MM.1S (cell line): Measurements from ENCODE around the gene EDC4.

Experiments used
- DNase-seq: peaks from one replicate; pipeline ENCODE4 v3.0.0-alpha.2; 2015
- H2AFZ ChIP-seq: fragments of 300-600 bp; sonication (generic); 2 replicates; pipeline ENCODE4 v1.6.0; 2016; ENCODE audit warnings: antibody characterized with exemption, low read length
- H3F3A ChIP-seq: fragments of 300-600 bp; sonication (generic); 2 replicates; pipeline ENCODE4 v1.6.1; 2016; ENCODE audit warnings: mild to moderate bottlenecking, antibody characterized with exemption, low read length, moderate library complexity, mixed read lengths; ENCODE audit not compliant: insufficient read depth
- H3K27ac ChIP-seq: fragments of 300-600 bp; sonication (generic); 2 replicates; pipeline ENCODE4 v1.5.1; 2016; ENCODE audit warnings: mild to moderate bottlenecking, low read length
- H3K27me3 ChIP-seq: fragments of 300-600 bp; sonication (generic); replicated peaks from 2 replicates; pipeline ENCODE4 v1.6.0; 2016; ENCODE audit warnings: low read length; ENCODE audit not compliant: insufficient read depth
- H3K36me3 ChIP-seq: fragments of 300-600 bp; sonication (generic); replicated peaks from 2 replicates; pipeline ENCODE4 v1.6.1; 2016; ENCODE audit warnings: mild to moderate bottlenecking, low read length, mixed read lengths; ENCODE audit not compliant: insufficient read depth
- H3K4me1 ChIP-seq: fragments of 300-600 bp; sonication (generic); 2 replicates; pipeline ENCODE4 v1.6.1; 2016; ENCODE audit warnings: low read length, mixed read lengths
- H3K4me2 ChIP-seq: fragments of 300-600 bp; sonication (generic); 2 replicates; pipeline ENCODE4 v1.6.0; 2016; ENCODE audit warnings: low read depth, low read length
- H3K4me3 ChIP-seq: fragments of 300-600 bp; sonication (generic); 2 replicates; pipeline ENCODE4 v1.5.1; 2016; ENCODE audit warnings: low read length, mixed read lengths
- H3K79me2 ChIP-seq: fragments of 300-600 bp; sonication (generic); 2 replicates; pipeline ENCODE4 v1.6.1; 2016; ENCODE audit warnings: mixed run types, low read length, mixed read lengths
- H3K9ac ChIP-seq: fragments of 300-600 bp; sonication (generic); 2 replicates; pipeline ENCODE4 v1.6.1; 2016; ENCODE audit warnings: low read length, mixed read lengths
- H3K9me2 ChIP-seq: fragments of 300-600 bp; sonication (generic); replicated peaks from 2 replicates; pipeline ENCODE4 v1.6.1; 2016; ENCODE audit warnings: mild to moderate bottlenecking, low read length, mixed read lengths; ENCODE audit not compliant: insufficient read depth
- H3K9me3 ChIP-seq: fragments of 300-600 bp; sonication (generic); replicated peaks from 2 replicates; pipeline ENCODE4 v1.6.1; 2016; ENCODE audit warnings: mild to moderate bottlenecking, low read length, mixed read lengths; ENCODE audit not compliant: insufficient read depth
- H4K20me1 ChIP-seq: fragments of 300-600 bp; sonication (generic); 2 replicates; pipeline ENCODE4 v1.6.1; 2016; ENCODE audit warnings: mild to moderate bottlenecking, low read length, moderate library complexity, mixed read lengths; ENCODE audit not compliant: insufficient read depth
- EZH2 ChIP-seq: fragments of 300-600 bp; sonication (generic); optimal IDR thresholded peaks from 2 replicates; pipeline ENCODE3; 2017; ENCODE audit warnings: low read depth, mild to moderate bottlenecking, antibody characterized with exemption, low read length, mixed read lengths
- EZH2phosphoT487 ChIP-seq: fragments of 300-600 bp; sonication (generic); IDR thresholded peaks from 2 replicates; pipeline ENCODE4 v1.6.1; 2018; ENCODE audit warnings: antibody characterized with exemption, low read length
- TF ChIP-seq, protein P1 (sequence below): fragments of 300-600 bp; sonication (generic); IDR thresholded peaks from 2 replicates; pipeline ENCODE4 v1.5.1; 2016; ENCODE audit warnings: antibody characterized with exemption, low read length, mixed read lengths

The EDC4 gene

GRCh38 chr16:67877064-67877463, 4.2 kb downstream of the EDC4 start:
- no peaks in the 10 kb centered on the region for H3K27me3 ChIP-seq
- H3K36me3 ChIP-seq, result no peaks in the 10 kb centered on the region; the same call in none of the 2 replicates
- H3K9me2 ChIP-seq, result no peaks in the 10 kb centered on the region
- H3K4me2 ChIP-seq, result no peak overlapping the region
- no peak overlapping the region for H3K4me3 ChIP-seq
- H4K20me1 ChIP-seq, result no peaks in the 10 kb centered on the region
- no peaks in the 10 kb centered on the region for H3K9me3 ChIP-seq
- peaks cover 6% of the 10 kb centered on the region; the same call in 1 of the 2 replicates for H3F3A ChIP-seq
- DNase-seq, result no peak
- H3K79me2 ChIP-seq, result peaks cover 44% of the 10 kb centered on the region
- H3K4me1 ChIP-seq, result peaks cover 23% of the 10 kb centered on the region
- H2AFZ ChIP-seq, result no peak overlapping the region
- TF ChIP-seq, protein P1, sequence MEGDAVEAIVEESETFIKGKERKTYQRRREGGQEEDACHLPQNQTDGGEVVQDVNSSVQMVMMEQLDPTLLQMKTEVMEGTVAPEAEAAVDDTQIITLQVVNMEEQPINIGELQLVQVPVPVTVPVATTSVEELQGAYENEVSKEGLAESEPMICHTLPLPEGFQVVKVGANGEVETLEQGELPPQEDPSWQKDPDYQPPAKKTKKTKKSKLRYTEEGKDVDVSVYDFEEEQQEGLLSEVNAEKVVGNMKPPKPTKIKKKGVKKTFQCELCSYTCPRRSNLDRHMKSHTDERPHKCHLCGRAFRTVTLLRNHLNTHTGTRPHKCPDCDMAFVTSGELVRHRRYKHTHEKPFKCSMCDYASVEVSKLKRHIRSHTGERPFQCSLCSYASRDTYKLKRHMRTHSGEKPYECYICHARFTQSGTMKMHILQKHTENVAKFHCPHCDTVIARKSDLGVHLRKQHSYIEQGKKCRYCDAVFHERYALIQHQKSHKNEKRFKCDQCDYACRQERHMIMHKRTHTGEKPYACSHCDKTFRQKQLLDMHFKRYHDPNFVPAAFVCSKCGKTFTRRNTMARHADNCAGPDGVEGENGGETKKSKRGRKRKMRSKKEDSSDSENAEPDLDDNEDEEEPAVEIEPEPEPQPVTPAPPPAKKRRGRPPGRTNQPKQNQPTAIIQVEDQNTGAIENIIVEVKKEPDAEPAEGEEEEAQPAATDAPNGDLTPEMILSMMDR, result no peak
- no peak for TF ChIP-seq EZH2
- TF ChIP-seq EZH2phosphoT487, result no peak
- no peak overlapping the region for H3K27ac ChIP-seq
- H3K9ac ChIP-seq, result no peak overlapping the region

DNA sequence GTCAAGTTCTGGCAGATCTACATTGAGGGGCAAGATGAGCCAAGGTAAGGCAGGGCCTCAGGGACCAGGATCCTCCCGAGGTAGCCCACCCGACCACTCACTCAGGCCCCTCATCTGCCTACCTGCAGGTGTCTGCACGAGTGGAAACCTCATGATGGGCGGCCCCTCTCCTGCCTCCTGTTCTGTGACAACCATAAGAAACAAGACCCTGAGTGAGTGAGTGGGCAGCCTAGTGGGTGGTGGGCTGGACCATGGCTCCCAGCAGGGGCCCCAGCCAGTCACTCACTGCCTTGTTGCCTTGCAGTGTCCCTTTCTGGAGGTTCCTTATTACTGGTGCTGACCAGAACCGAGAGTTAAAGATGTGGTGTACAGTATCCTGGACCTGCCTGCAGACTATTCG, 5.4 kb downstream of the EDC4 start:
- DNase-seq, result no peak
- Histone ChIP-seq H4K20me1 (no peaks in the 10 kb centered on the region), H3K9me2 (no peaks in the 10 kb centered on the region), H3K9me3 (no peaks in the 10 kb centered on the region), H3K36me3 (no peaks in the 10 kb centered on the region; the same call in none of the 2 replicates), H3F3A (no peaks in the 10 kb centered on the region), H3K4me1 (peaks cover 18% of the 10 kb centered on the region), H3K27ac (no peak overlapping the region), H3K4me3 (no peak overlapping the region), H3K9ac (no peak overlapping the region), H2AFZ (no peak overlapping the region), H3K4me2 (no peak overlapping the region), H3K27me3 (no peaks in the 10 kb centered on the region), H3K79me2 (peaks cover 40% of the 10 kb centered on the region)
- TF ChIP-seq, protein P1, result no peak
- TF ChIP-seq EZH2 (no peak), EZH2phosphoT487 (no peak)

DNA sequence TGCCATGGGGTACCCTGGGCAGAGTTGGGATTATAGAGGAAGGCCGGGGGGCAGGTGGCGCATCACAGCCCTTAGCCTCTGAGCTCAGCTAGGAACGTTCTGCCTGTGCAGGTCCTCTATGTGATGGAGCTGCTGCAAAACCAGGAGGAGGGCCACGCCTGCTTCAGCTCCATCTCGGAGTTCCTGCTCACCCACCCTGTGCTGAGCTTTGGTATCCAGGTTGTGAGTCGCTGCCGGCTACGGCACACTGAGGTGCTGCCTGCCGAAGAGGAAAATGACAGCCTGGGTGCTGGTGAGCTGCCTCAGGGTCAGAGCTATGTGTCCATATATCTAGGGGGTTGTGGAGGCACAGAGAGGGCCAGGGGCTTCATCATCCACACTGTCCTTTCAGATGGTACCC, 6.0 kb downstream of the EDC4 start:
- H3K27ac ChIP-seq, result no peak overlapping the region
- no peak for TF ChIP-seq EZH2phosphoT487
- TF ChIP-seq, protein P1, result no peak
- no peaks in the 10 kb centered on the region for H4K20me1 ChIP-seq

More for the DNA sequence above, 6.0 kb downstream of the EDC4 start:
- peaks cover 34% of the 10 kb centered on the region for H3K79me2 ChIP-seq
- H3K36me3 ChIP-seq, result no peaks in the 10 kb centered on the region; the same call in none of the 2 replicates
- H3K9ac ChIP-seq, result no peak overlapping the region
- H3K9me2 ChIP-seq, result no peaks in the 10 kb centered on the region
- no peak overlapping the region for H3K4me2 ChIP-seq
- H2AFZ ChIP-seq, result no peak overlapping the region
- no peak overlapping the region for H3K4me3 ChIP-seq
- H3K27me3 ChIP-seq, result no peaks in the 10 kb centered on the region
- H3K9me3 ChIP-seq, result no peaks in the 10 kb centered on the region
- DNase-seq, result no peak
- no peaks in the 10 kb centered on the region for H3F3A ChIP-seq
- H3K4me1 ChIP-seq, result peaks cover 17% of the 10 kb centered on the region
